ENCODE results near the gene AUTS2. TPM values are rescaled to one million over a fixed set of nuclear protein-coding genes. Genes with fewer than 3 reads are reported as not detected.

The AUTS2 gene
- total and polyA plus RNA-seq, 9 of the 15 experiments (the other 6 are each of a cell fraction or from before 2014, with no cell fraction given), result 0.58 TPM; not detected in 8

DNA sequence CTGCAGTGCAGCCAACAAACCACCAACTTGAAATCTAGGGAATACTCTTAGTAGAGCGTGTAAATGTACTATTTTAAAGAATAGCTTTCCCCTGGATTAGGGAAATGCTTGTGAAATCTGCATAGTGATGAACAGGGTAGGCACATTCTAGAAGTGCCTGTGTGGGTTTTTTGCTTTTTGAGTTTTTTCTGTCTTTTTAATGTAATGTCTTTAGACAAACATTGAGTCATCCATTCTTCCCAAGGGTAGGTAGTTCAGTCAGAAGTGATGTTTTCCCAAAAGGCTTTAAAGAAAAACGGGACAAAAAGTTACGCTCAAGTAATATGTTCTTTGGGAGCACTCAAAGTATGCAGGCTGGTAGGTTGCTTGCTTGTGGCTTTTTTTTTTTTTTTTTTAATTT, 130.0 kb downstream of the AUTS2 start (continued):
- TF ChIP-seq CHD7 (IDR thresholded peaks at IDR 0.05; ENCODE audit: low read depth, low read length) (no peak), ATF4 (CRISPR knock-in tag; IDR thresholded peaks at IDR 0.05) (no peak), C11orf30 (IDR thresholded peaks at IDR 0.05; ENCODE audit: low read depth) (no peak), ZFP36 (IDR thresholded peaks at IDR 0.05; ENCODE audit: low read depth, low read length, partially characterized antibody) (no peak), ZBTB8A (IDR thresholded peaks at IDR 0.05; ENCODE audit: partially characterized antibody) (no peak)
- TF ChIP-seq, protein P1, sequence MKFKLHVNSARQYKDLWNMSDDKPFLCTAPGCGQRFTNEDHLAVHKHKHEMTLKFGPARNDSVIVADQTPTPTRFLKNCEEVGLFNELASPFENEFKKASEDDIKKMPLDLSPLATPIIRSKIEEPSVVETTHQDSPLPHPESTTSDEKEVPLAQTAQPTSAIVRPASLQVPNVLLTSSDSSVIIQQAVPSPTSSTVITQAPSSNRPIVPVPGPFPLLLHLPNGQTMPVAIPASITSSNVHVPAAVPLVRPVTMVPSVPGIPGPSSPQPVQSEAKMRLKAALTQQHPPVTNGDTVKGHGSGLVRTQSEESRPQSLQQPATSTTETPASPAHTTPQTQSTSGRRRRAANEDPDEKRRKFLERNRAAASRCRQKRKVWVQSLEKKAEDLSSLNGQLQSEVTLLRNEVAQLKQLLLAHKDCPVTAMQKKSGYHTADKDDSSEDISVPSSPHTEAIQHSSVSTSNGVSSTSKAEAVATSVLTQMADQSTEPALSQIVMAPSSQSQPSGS (CRISPR knock-in tag; IDR thresholded peaks at IDR 0.05), result no peak
